GM19438 (cell line): ENCODE data around the gene GGCX.

ENCODE experiments used
- ATAC-seq: cut with Tn5 transposase; IDR thresholded peaks from one replicate; pipeline ENCODE4 v1.9.1; 2021; ENCODE audit warnings: low read depth; ENCODE audit not compliant: unreplicated experiment

GGCX gene

GRCh38 chr2:85524336-85524908, 36.9 kb downstream of the GGCX start:
- no peak for ATAC-seq

- no peak for ATAC-seq
Measured at GRCh38 chr2:85523903-85524335, 37.4 kb downstream of the GGCX start.

- ATAC-seq, result no peak
Measured at GRCh38 chr2:85523062-85523902, 38.0 kb downstream of the GGCX start.

- no peak for ATAC-seq
Measured at GRCh38 chr2:85522090-85522647, 39.1 kb downstream of the GGCX start.

GRCh38 chr2:85516653-85517389, 44.5 kb downstream of the GGCX start:
- no peak for ATAC-seq

GRCh38 chr2:85514323-85514722, 47.0 kb downstream of the GGCX start:
- ATAC-seq, result no peak

- no peak for ATAC-seq
Measured at GRCh38 chr2:85511008-85511811, 50.1 kb downstream of the GGCX start.

- no peak for ATAC-seq
Measured at GRCh38 chr2:85506768-85507181, 54.5 kb downstream of the GGCX start.

- no peak for ATAC-seq
Measured at GRCh38 chr2:85505551-85506238, 55.6 kb downstream of the GGCX start.

GRCh38 chr2:85504778-85505261, 56.5 kb downstream of the GGCX start:
- no peak for ATAC-seq

GRCh38 chr2:85503851-85504777, 57.2 kb downstream of the GGCX start:
- no peak for ATAC-seq

- ATAC-seq, result no peak
Measured at GRCh38 chr2:85503168-85503850, 58.0 kb downstream of the GGCX start.

GRCh38 chr2:85502720-85503119, 58.6 kb downstream of the GGCX start:
- no peak for ATAC-seq

- no peak for ATAC-seq
Measured at GRCh38 chr2:85501248-85501647, 60.0 kb downstream of the GGCX start.

GRCh38 chr2:85497944-85498630, 63.2 kb downstream of the GGCX start:
- no peak for ATAC-seq

GRCh38 chr2:85496436-85496835, 64.9 kb downstream of the GGCX start:
- no peak for ATAC-seq
